NCI-H1417 treated with DMSO at 0.1 percent for 48 hours (cell line): ENCODE results near the gene TC2N.
"Not testable (repeated sequence)": the region's sequence is repeated elsewhere in the genome, so short reads cannot be mapped to it uniquely, and the experiment has no call there.

Source experiments
- DNase-seq: peaks from one replicate; lab custom pipeline; 2025; lab: John Stamatoyannopoulos, UW

TC2N gene

DNA sequence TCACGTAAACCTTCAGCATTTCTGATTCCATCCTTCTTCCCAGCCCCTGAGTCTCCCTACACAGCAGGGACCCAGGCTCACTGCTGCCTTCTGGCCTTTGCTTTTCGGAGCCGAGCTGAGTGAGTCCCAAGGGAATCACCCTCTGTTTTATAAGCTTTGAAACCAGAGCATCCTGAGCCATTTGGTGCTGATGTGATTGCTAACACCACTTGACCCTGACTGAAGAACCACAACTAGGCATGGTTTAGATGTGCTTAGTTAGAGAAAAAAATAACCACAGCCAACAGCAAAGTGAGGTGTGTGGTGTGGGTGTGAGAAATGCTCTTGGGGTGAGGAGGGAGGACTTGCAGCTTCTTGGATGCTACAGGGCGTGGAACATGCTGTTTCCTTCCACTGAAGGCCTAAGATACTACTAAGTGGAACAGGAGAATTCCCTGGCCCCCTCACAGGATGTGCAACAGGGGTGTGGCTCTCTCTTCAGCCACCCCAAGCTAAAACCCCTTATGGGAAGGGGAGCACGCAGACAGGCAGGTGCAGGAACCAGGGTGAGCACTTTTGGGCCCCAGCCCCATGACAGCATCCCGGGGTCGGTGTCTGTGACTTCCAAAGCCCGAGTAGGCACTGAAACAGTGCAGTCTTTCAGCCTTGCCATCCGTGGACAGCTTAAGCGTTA is at the start of gene TC2N:
TSS of gene TC2N (minus strand) at position 221 of the 673 bp plus-strand sequence. CDS start 53,767 bp downstream, outside the sequence.
- DNase-seq, result no peak

DNA sequence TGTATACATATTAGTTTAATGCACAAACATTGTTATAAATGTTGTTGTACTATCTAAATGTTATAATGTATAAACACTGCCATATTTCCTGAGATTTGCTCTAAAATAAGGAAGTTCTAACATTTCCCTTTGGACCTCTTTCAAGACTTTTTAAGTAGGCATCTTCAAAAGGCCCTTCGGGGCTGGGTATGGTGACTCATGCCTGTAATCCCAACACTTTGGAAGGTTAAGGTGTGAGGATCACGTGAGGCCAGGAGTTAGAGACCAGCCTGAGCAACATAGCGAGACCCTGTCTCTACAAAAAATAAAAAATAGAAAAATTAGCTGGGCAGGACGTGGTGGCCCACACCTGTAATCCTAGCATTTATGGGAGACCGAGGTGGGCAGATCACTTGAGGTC is 44.7 kb upstream of the TC2N start:
- no peak for DNase-seq

DNA sequence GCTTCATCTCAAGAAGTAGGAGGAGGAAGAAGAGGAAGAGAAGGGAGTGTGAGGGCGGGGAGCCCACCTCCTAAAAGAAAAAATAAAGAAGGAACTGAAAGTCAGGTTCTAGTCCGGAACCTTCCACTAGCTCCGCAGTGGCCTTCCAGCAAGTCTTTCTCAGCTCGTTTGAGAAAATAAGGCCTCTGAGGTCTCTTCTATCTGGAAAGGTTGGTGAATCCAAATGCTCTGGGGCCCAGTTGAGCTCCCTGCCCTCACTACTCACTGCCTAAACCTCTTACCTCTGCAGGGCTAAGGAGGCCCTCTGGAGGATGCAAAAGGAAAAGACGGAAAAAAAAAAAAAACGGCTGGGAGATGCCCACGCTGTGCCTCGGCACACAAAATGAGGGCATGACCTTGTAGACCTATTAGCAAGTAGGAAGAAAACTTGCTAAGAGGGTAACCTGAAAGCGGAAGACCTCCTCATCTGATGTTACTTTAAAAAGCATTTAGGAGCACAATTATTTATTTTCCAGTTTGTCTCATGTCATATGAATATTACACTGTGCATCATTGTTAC is 44.2 kb upstream of the TC2N start:
- DNase-seq, result no peak

DNA sequence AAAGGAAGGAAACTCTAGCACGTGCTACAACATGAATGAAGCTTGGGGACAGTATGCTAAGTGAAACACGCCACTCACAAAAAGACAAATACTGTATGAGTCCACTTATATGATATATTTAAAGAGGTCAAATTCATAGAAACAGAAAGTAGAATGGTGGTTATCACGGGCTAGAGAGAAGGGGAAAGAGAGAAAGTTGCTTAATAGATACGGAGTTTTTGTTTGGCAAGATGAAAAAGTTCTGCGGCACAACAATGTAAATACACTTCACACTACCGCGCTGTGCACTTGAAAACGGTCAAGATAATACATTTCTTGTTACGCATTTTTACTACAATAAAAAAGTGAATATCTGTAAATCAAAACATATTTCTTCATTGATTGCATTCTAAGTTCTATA is 42.9 kb upstream of the TC2N start:
- DNase-seq, result no peak

DNA sequence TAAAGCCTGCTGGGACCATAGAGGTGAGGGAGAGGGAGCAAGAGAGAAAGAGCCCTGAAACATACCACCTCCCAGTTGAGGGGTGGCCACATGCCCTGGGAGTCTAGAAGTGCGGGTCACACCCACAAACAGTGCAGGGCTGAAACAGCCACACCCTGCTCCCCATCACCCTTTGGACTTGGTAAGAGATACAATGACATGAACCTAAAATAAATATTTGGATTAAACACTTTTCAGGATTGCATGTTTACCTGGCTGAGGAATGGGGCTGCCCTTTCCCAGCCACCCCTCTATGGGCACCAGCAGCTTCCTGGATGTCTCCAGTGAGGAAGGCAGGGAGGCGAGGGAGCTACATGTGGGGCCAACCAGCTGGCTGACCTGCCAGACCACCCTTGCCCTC is 39.0 kb upstream of the TC2N start:
- no peak for DNase-seq

DNA sequence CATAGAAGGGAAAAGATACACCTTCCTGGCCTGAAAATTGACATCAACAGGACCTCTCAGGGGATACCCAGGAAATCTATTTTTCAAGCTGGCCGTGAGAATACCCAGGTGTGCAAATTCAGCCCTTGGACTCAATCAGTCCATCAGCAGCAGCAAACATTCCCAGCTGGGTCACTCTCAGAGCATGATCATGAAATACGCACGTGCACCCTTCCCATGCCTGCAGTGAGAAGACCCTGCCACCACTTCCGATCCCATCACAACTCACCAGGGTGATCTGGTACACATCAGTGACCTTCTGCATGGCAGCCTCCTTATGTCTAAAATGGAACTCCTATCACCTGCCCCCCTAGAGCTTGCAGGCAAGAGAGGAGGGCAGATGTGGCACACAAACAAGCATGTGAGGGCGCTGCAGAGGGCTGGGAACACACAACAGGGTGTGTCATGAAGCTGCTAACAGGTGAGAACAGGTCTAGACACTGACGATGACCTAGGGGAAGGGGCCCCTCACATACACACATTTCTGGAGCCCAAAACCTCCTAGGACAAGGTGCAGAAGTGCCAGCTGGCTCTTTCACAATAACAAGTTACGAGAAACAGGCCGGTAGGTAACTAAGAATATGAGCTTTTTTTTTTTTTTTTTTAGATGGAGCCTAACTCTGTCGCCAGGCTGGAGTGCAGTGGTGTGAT is 37.8 kb upstream of the TC2N start:
- DNase-seq, result no peak

DNA sequence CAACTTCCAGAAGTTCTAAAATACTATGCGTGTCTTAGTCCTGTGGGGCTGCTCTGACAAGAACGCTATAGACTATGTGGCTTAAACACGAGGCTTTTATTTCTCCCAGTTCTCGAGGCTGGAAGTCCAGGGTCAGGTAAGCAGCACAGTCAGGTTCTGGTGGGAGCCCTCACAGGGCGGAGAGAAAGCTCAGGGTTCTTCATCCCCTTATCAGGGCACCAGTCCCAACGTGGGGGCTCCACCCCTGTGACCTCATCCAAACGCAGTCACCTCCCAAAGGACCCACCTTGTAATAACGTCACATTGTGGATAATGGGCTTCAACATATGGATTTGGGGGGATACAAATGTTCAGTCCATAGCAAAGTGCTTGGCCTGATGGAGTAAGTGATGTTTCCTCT is 37.1 kb upstream of the TC2N start:
- no peak for DNase-seq

DNA sequence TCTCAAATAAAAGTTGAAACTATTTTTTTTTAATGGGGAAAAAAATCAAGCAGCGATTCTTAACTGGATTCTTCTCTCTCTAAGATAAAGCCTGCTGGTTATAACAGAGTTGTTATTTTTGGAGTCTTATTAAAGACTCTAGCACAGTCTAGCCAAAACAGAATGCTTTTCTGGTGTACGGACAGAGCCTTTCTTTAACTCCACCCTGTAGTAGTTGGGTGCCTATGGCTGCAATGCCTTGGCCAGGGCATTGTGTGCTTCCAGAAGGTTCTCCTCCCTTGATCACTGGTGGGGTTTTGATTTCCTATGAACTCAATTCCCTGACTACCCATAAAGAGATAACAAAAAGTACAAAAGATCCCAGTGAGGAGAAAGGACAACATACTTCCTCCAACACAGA is 35.7 kb upstream of the TC2N start:
- no peak for DNase-seq

DNA sequence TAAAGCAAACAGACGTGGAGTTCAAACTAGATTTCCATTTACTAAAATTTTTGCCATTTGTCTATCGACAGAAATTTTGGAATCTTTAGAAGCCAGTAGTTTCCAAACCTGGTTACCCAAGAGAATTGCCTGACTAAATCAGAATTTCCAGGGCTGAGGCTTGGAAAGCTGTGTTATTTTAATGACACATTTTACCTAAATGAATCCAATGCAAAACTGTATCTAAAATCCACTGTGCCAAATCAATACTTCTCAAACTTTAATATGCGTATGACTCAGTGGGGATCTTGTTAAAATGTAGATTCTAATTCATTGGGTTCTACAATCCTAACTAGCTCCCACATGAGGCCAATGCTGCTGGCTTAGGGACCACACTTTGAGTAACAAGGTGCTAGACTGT is 35.0 kb upstream of the TC2N start:
- DNase-seq, result no peak

DNA sequence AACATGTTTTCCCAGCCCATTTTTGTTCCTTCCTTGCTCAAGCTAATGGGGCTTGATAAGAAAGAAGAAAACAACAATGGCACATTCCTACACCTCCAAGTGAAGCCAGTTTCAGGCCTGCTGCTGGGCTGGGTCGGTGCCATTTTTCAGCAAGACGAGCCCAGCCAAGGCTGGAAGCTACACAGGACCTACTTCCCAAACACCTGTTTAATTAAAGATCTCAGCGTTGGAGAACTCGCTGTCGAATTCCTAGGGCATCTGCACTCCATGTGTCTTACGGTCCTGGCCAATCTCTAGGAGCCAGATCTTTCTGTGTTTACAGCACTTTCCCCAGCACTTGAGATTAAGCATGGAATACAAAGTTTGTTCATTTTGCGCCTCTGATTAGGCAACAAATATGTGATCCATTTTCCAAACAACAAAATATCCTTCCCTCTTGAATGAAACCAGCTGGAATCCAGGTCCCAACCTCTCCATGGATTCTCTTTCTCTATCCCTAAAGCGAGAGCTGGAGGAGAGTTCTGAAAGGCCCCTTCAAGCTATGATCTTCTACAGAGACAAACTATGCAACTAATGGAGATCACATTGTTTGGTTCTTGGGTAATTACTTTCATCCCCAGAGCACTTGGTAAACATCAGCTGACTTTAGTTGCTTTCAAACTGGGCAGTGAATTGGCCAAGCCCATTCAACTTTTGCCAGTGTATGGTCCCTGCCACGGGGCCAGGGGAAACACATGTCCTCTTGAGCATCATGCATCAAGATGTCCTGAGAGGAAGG is 34.3 kb upstream of the TC2N start:
- DNase-seq, result no peak

DNA sequence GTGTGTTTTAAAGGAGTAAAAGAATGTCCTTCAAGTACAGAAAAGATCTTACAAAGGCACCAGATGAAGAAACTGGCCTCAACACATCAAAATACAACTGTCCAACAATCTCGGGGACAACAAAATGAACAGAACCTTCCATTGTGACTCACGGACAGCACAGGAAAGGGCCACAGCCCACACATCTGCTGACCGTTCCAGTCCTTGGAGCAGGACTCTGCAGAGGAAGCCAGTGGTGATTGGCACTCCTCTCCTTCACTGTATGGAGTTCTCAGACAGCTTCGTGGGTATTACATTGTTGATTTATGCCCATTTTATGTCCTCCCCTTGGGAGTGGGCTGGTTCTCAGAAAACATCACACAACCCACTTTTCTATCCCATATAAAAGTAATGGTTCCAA is 32.5 kb upstream of the TC2N start:
- DNase-seq, result no peak

DNA sequence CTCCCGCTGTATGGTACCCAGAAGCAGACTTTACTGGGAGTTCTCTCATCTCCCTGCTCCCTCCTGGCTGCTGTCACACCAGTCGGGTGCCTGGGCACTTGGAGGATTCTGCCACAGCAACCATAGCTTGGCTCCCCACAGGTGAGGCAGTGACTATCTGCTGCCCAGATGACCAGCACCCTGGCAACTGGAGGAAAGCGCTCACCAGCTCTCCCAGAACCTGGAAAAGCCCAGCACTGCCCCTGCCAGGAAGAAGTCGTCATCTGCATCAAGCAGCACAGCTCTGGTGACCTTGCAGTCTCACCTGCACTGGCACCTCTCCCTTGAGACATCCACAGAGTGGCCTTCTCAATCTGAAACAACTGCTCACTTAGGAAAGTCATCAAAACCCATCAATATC is 31.9 kb upstream of the TC2N start:
- DNase-seq, result no peak

DNA sequence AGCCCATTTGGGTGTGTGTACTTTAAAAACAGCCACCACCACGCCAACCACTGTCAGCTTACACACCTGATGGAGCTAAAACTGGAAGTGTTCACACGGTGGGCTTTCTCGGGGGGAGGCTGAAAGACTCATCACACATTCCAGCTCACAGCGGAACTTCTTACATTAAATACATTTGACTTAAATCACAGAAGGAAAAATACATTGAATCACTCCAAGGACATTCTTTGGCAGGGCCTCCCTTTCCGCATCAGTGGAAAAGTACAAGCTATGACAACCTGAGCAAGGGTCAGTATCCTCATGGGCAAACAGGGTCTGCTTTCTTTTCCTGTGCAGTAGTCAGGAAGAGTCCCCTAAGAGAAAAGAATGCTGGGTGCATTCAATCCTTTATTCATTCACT is 31.0 kb upstream of the TC2N start:
- DNase-seq, result no peak

DNA sequence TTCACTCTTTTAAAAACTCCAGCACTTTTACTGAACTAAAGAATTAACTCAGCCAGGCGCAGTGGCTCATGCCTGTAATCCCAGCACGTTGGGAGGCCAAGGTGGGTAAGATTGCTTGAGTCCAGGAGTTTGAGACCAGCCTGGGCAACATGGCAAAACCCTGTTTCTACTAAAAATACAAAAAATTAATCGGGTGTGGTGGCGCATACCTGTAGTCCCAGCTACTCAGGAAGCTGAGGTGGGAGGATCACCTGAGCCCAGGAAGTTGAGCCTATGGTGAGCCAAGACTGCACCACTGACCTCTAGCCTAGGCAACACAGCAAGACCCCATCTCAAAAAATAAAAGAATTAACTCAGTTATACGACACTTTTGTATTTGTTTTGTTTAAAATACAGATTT is 30.4 kb upstream of the TC2N start:
- DNase-seq, result not testable (repeated sequence)

DNA sequence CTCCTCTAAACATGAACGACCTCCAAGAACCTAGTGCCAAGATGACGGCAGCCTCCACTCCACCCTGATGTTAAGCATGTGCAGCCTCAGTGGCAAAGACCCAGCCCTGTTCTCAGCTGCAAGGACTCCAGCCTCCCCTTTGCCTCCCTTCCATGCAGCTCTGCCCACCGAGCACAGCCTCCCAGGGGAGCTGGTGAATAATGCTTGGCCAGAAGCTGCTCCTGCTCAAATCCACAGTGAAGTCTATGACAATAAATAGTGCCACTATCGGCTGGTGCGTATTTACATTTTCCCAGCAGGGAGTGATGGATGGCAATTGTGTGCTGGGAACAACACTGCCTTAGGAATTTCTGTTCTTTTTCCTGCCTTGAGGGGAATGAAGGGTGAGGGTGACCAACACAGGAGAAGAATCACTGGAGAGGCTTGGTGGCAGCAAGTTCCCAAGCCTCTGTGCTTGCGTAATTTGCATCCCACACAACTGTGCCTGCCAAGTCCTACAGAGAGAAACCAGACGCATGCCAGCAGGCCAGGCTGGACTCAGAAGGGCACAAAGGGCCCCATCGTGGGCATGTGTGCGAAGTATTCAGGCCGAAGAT is 29.9 kb upstream of the TC2N start:
- no peak for DNase-seq

DNA sequence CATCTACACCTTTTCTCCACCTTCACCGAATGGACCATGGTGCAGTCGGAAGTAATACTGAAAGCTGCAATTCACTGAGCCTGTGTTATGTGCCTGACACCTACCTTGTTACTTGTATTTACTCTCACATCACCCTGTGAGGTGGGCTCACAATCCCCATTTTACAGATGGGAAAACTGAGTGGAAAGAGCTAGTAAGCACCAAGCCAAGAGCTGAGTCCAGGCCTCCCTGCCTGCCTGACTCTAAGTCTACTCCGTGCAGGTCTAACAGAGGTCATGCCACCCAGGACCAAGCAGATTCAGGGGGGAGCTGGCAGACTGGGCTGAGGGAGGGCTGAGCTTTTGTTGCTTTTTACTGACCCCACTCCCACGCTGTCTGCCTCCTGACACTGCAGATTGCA is 29.1 kb upstream of the TC2N start:
- no peak for DNase-seq

DNA sequence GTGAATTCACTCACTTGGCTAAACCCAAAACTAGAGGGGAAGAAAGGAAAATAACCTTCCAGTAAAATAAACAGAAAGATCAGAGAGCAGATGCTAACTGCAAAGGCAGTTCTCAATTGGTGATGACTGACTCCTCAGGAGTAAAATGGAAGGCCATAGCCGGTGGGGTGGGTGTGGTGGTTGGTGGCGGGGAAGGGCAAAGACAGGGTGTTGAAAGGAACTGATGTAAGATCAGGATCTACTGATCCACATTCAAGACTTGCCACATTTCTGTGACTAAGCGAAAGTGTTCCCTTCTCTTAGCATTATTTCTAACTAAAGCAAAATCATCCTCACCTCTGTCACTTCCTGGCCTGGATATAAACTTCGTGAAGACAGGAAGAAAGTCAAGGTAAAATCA is 26.3 kb upstream of the TC2N start:
- DNase-seq, result no peak

DNA sequence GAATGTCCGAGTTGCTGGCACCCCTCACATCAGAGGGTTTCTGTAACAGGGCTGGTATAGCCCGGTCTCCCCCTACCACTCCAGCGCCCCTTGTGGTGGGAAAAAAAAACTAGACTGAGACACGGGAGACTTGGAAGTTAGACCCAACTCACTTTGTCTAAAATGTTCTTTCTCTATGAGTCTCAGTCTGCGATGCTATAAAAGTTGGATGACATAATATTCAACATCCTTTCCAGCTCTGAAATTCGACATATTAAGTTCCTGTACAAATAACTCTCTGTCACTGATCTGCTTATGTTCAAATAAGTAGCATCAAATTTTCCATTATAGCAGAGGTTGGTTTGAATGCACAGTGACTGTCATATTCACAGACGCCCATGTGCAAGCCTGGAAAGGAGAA is 25.7 kb upstream of the TC2N start:
- DNase-seq, result no peak

DNA sequence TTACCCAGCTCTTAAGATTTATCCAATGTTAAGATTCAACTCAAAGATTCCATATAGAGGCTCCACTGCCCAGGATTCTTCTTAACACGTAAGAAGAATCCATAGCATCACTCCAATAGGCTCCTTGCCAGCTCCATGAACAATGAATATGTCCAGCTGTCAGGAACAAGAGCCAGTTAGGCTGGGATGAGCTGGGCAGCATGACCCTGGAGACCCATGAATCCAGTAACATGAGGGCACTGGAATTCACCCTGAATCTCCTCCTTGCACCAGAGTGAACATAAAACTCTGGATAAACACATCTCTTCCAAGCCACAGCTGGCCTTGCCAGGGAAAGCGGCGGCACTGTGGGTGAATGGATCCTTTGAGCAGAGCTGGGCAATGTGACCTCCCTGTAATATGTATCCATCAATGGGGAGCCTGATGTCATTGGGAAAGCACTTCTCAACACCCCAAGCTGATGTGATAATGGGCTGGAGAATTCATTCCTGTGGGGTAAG is 24.4 kb upstream of the TC2N start:
- no peak for DNase-seq

DNA sequence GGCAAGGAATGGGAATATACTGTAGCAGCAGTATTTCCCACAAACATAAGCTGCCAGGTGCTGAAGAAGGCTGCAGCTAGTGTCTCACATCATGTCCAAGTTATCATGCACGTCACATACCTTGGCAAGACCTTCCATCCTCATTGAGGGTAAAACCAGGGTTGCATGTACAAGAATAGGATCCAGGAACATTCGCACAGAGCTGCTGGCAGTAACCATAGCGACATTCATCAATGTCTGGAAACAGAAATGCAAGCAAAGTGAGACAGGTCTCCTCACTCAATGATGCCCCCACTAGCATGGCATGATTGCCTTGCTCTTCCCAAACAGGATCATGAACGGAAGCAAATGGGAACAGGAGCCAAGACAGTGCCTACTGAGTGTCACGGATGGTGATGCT is 23.8 kb upstream of the TC2N start:
- DNase-seq, result no peak

DNA sequence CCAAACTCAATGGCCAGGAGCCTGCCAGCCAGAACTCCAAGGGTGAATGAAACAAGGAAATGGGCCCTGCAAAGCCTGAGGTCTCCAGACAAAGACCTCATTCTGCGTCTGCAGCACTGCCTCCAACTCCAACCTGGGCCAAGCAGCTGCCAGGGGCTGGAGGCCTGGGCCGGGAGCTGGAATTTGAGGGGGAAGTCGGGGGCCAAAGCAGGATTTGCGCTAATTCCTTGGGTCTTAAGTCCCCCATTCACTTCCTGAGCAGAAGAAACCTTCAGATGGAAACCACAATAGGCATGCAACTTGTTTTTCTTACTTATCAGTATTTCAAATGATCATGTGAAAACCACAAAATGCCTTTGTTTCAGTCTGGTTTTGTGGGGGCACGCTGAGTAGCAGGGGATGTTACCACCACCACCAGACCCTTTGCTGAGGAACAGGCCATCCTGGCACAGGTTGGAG is 23.0 kb upstream of the TC2N start:
- no peak for DNase-seq
